Common myeloid progenitor, CD34-positive (primary cell): Measurements from ENCODE around the gene LPAR1.
"Not testable (repeated sequence)": the region's sequence is repeated elsewhere in the genome, so short reads cannot be mapped to it uniquely, and the experiment has no call there.

ENCODE experiments used
- CTCF ChIA-PET: fragments of 350-600 bp; sonication (Branson Sonifier 250); formaldehyde crosslinking; loops from one replicate; lab custom pipeline; 2021; ENCODE audit warnings: antibody characterized with exemption; lab: Charles Lee
- POLR2A ChIA-PET: fragments of 350-600 bp; sonication (Branson Sonifier 250); formaldehyde crosslinking; loops from one replicate; lab custom pipeline; 2021; ENCODE audit warnings: antibody characterized with exemption; lab: Charles Lee
- DNase-seq, 3 donors: peaks; one replicate each; pipeline versions ENCODE4 v3.0.0 to v3.0.0-alpha.2; 2013
- H3K27ac ChIP-seq, 2 experiments: 1 replicate in 1 of 2; 2 replicates in 1 of 2; pipeline ENCODE4 v1.7.0; 2013; ENCODE audit warnings: inconsistent platforms in 2 of 2, low read length in 2 of 2, mild to moderate bottlenecking in 2 of 2, low read depth in 1 of 2, moderate library complexity in 1 of 2; ENCODE audit not compliant: severe bottlenecking in 2 of 2, insufficient read depth in 1 of 2, poor library complexity in 1 of 2
- H3K27me3 ChIP-seq, 5 experiments: replicated peaks in 2 of 5; 1 replicate in 3 of 5; 2 replicates in 2 of 5; pipeline versions ENCODE4 v1.6.1 to v1.7.0; 2013; ENCODE audit warnings: low read length in 4 of 5, mild to moderate bottlenecking in 2 of 5, moderate library complexity in 2 of 5, inconsistent platforms in 1 of 5; ENCODE audit not compliant: insufficient read depth in 5 of 5, control insufficient read depth in 4 of 5
- H3K36me3 ChIP-seq, 4 experiments: 1 replicate in 2 of 4; 2 replicates in 2 of 4; pipeline versions ENCODE4 v1.6.1 to v1.7.0; 2013; ENCODE audit warnings: low read length in 3 of 4, control low read depth in 1 of 4, mild to moderate bottlenecking in 1 of 4; ENCODE audit not compliant: control insufficient read depth in 4 of 4, insufficient read depth in 4 of 4
- H3K4me1 ChIP-seq, 4 experiments: 1 replicate in 3 of 4; 2 replicates in 1 of 4; pipeline versions ENCODE4 v1.6.1 to v1.7.1; 2013; ENCODE audit warnings: low read length in 3 of 4, mild to moderate bottlenecking in 3 of 4, control low read depth in 1 of 4, inconsistent platforms in 1 of 4, moderate library complexity in 1 of 4; ENCODE audit not compliant: control insufficient read depth in 4 of 4, insufficient read depth in 4 of 4; ENCODE audit errors: control extremely low read depth in 1 of 4
- H3K4me3 ChIP-seq, 7 experiments: 1 replicate in 4 of 7; 2 replicates in 3 of 7; pipeline versions ENCODE4 v1.5.1 to v1.7.0; 2013; ENCODE audit warnings: mild to moderate bottlenecking in 7 of 7, low read length in 6 of 7, moderate library complexity in 6 of 7, inconsistent platforms in 2 of 7, low read depth in 2 of 7, control low read depth in 1 of 7; ENCODE audit not compliant: insufficient read depth in 4 of 7, control insufficient read depth in 1 of 7; ENCODE audit errors: extremely low read depth in 1 of 7
- H3K9me3 ChIP-seq, 5 experiments: 1 replicate in 4 of 5; 2 replicates in 1 of 5; pipeline versions ENCODE4 v1.6.1 to v1.7.1; 2013; ENCODE audit warnings: low read length in 4 of 5, mild to moderate bottlenecking in 2 of 5, inconsistent platforms in 1 of 5, low read depth in 1 of 5, moderate library complexity in 1 of 5; ENCODE audit not compliant: control insufficient read depth in 4 of 5, insufficient read depth in 2 of 5; ENCODE audit errors: control extremely low read depth in 1 of 5
- WGBS: methylation state at CpG from one replicate; pipeline ENCODE4 v1.1.5; 2013; ENCODE audit not compliant: insufficient coverage; 5-methylcytosine and 5-hydroxymethylcytosine counted together

Gene LPAR1

DNA sequence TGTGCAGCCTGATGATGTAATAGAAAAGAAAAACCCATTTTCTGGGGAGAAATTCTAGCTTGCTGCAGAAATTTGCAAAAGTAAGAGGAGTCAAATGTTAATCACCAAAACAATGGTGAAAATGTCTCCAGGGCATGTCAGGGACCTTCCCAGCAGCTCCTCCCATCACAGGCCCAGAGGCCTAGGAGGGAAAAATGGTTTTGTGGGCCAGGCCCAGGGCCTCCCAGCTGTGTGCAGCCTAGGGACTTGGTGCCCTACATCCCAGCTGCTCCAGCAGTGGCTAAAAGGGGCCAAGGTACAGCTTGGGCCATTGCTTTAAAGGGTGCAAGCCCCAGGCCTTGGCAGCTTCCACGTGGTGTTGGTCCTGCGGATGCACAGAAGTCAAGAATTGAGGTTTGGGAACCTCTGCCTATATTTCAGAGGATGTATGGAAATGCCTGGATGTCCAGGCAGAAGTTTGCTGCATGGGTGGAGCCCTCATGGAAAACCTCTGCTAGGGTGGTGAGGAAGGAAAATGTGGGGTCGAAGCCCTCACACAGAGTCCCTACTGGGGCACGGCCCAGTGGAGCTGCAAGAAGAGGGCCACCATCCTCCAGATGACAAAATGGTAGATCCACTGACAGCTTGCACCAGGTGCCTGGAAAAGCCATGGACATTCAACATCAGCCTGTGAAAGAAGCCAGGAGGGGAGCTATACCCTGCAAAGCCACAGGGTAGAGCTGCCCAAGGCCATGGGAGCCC, 176.7 kb downstream of the LPAR1 start:
- H3K27me3 ChIP-seq, POLR2A ChIA-PET, DNase-seq, H3K27ac ChIP-seq, H3K4me1 ChIP-seq, H3K4me3 ChIP-seq, CTCF ChIA-PET, H3K36me3 ChIP-seq: not testable (repeated sequence)
- H3K9me3 ChIP-seq, result peaks cover 0 to 35% (median 12%) of the 10 kb centered on the region in 5 experiments
- 100% methylated on average over 4 of the region's 4 CpGs for WGBS

DNA sequence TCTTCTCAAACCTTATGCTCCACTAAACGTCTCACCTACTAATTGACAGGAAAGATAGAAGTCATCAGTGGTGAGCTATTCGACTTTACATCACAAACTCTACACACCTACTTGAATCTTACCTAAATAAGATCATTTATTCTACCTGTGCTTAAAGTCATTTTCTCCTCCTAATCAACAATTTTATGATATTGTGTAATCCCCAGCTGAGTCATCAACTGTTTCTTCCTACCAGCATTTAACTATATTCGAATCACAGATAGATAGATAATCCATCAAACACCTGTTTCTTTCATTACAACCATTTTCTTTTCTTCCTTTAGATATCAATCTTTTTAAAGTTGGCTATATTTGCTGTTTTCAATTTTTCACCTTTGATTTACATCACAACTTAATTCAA, 181.5 kb downstream of the LPAR1 start:
- peaks cover 0 to 33% (median 13%) of the 10 kb centered on the region in 5 experiments for H3K9me3 ChIP-seq
- H3K4me3 ChIP-seq, result no peak overlapping the region
- ChIA-PET CTCF (no interaction called here), POLR2A (interaction anchor here (0.7 kb wide), 1 partner anchor 81 kb away, joined by 3 read pairs; no protein-coding TSS in a partner anchor)
- no peaks in the 10 kb centered on the region for H3K36me3 ChIP-seq
- DNase-seq, result no peak
- 93% methylated on average over 2 of the region's 3 CpGs for WGBS
- no peaks in the 10 kb centered on the region for H3K4me1 ChIP-seq
- H3K27ac ChIP-seq, result no peak overlapping the region
- no peaks in the 10 kb centered on the region for H3K27me3 ChIP-seq

DNA sequence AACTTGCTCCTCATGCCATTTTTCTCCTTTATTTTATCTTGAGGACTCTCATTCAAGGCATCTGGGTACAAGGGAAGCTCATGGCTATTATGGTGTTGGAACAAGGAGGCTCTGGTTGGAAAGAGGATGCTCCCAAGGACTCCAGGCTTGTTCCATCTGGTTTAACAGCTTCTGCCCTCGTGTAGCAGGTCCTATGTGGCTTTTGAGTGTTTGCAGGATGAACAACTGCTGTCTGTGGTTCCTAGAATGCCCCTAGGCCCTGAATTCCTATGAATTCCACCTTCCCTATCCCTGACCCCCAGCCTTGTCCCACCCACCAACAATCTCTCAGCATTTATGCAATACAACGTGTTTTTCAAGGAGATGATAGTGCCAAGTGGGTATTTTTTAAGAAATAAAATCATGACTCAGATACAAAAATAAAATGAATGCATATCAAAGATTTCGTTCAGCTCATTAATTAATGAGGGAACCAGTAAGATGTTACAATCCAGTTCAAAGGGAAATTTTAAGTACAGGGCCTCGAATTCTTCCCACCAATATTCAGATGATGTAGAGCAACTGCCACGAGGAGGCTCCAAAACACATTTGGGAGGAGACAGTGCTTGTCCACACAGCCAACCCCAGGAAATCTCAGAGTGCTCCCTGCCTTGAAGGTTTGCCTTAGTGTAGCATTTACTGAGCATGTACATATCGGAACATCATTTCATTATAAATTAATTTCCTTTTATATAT, 187.7 kb downstream of the LPAR1 start:
- no peak overlapping the region for H3K27ac ChIP-seq
- DNase-seq, result peak in 1 of 3 donors; percentile 44
- no peaks in the 10 kb centered on the region for H3K36me3 ChIP-seq
- H3K4me1 ChIP-seq, result peaks cover 0 to 12% (median 2%) of the 10 kb centered on the region in 4 experiments
- WGBS, result 93% methylated on average over 3 of the region's 6 CpGs
- H3K9me3 ChIP-seq, result peaks cover 0 to 11% (median 4%) of the 10 kb centered on the region in 5 experiments
- H3K4me3 ChIP-seq, result no peak overlapping the region
- ChIA-PET CTCF (no interaction called here), POLR2A (no interaction called here)
- H3K27me3 ChIP-seq, result no peaks in the 10 kb centered on the region

DNA sequence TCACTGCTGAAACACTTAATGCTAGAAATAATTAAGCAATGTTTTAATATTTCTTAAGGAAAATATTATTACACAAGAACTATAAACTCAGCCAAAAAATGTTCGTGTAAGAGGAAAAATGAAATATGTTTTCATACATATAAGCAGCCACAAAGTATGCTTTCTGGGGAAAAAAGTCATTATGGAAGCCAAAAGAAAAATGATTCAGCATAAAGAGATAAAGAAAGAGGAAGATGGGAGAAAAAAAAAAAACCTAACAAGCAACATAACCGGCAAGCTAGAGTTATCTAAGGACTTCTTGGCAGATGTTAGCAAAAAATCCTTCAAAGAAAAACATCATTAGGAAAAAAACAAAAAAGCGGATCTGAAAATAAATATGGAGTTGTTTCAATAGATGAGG, 190.6 kb downstream of the LPAR1 start:
- POLR2A ChIA-PET, result no interaction called here
- Histone ChIP-seq H3K27me3 (no peaks in the 10 kb centered on the region), H3K4me3 (no peak overlapping the region), H3K4me1 (peaks cover 0 to 12% (median 2%) of the 10 kb centered on the region in 4 experiments), H3K36me3 (no peaks in the 10 kb centered on the region), H3K9me3 (no peaks in the 10 kb centered on the region), H3K27ac (no peak overlapping the region)
- no CpG with 5 or more reads among the region's 3 CpGs for WGBS
- CTCF ChIA-PET, result no interaction called here
- DNase-seq, result peak; percentile 16 to 42 (median 25)

DNA sequence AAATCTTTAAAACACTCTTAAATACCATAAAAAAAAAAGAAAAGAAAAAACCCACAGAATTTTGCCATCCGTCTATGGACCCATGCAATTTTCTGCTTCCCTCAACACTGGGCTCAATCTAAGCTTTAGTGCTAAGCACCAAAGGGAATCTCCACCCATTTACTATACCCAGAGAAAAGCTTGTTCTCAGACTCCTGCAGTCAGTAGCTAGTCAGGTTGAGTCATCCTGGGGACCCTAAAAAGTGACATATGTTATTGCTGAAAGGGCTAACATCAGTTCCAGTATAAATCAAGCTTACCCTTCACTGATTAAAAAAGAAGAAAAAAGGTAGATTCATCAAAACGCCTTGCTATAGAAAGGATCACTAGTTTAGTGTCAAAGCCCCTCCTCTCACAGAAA, 192.1 kb downstream of the LPAR1 start:
- Histone ChIP-seq H3K4me1 (peaks cover 0 to 12% (median 2%) of the 10 kb centered on the region in 4 experiments), H3K9me3 (no peaks in the 10 kb centered on the region), H3K27me3 (no peaks in the 10 kb centered on the region), H3K27ac (no peak overlapping the region), H3K36me3 (no peaks in the 10 kb centered on the region), H3K4me3 (no peak overlapping the region)
- DNase-seq, result no peak
- ChIA-PET CTCF (interaction anchor here (0.6 kb wide), 1 partner anchor 97 kb away, joined by 3 read pairs; no protein-coding TSS in a partner anchor), POLR2A (no interaction called here)
- WGBS, result no CpG with 5 or more reads among the region's 2 CpGs

DNA sequence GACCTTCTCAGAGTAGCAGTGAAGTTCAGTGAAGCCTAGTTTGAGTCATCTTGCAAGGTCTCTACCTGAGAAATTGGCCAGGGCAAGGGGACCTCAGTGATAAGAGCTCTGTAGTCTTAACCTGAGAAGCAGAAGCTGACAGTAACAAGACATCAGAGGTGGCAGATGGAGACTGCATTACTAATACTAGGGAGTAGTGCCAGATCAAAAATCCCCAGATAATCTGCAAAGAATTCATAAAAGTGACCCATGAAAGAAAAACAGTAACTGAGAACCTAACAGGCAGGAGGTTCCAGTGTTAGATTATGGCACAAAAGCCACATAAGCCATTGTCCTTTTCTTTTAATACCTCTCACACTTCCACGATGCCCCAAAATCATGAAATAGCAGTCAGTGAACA, 194.1 kb downstream of the LPAR1 start:
- Histone ChIP-seq H3K9me3 (no peaks in the 10 kb centered on the region), H3K36me3 (no peaks in the 10 kb centered on the region), H3K27me3 (no peaks in the 10 kb centered on the region), H3K4me3 (no peak overlapping the region), H3K27ac (no peak overlapping the region), H3K4me1 (peaks cover 0 to 12% (median 2%) of the 10 kb centered on the region in 4 experiments)
- 100% methylated on average over 1 of the region's 1 CpG for WGBS
- ChIA-PET CTCF (no interaction called here), POLR2A (no interaction called here)
- no peak for DNase-seq

DNA sequence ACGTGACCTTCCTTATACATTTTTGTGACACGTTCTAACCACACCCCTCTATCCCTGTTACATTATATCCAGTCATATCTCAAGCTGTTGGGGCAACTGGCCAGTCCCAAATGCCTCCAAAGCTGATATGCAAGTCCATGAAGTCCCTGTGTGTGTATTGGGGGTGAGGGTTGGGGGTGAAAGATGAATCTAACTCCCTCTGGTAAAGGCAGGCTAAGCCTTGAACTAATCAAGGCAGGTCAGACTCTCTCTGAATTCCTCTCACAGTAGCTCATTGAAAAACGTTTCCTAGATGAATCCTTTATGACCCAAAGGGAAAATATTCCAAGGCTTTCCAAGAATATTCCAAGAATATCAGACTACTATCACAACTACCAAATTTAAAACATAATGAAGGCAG, 195.3 kb downstream of the LPAR1 start:
- Histone ChIP-seq H3K36me3 (no peaks in the 10 kb centered on the region), H3K4me3 (no peak overlapping the region), H3K27ac (no peak overlapping the region), H3K4me1 (peaks cover 0 to 8% (median 2%) of the 10 kb centered on the region in 4 experiments), H3K27me3 (no peaks in the 10 kb centered on the region), H3K9me3 (no peaks in the 10 kb centered on the region)
- no peak for DNase-seq
- 100% methylated on average over 2 of the region's 3 CpGs for WGBS
- POLR2A ChIA-PET, result no interaction called here
- CTCF ChIA-PET, result no interaction called here
